Muscle of arm (tissue), 12 donors: ENCODE measurements around the gene LGALSL. TPM values are rescaled to one million over a fixed set of nuclear protein-coding genes. Genes with fewer than 3 reads are reported as not detected.
"Not testable (repeated sequence)": the region's sequence is repeated elsewhere in the genome, so short reads cannot be mapped to it uniquely, and the experiment has no call there.

Source experiments
- DNase-seq: peaks from one replicate; pipeline ENCODE4 v3.0.0-alpha.2; 2013
- polyA plus RNA-seq, 12 donors: library from polyadenylated mRNA; unstranded; fragments of 120-200 nt; gene quantifications; one replicate each; pipeline ENCODE4 v1.2.1, GENCODE V29; 2013; ENCODE audit not compliant: insufficient read length in 12 of 12

The LGALSL gene
- polyA plus RNA-seq, 12 donors = 21.2 to 35.6 (median 25.5) TPM; not detected in 1

DNA sequence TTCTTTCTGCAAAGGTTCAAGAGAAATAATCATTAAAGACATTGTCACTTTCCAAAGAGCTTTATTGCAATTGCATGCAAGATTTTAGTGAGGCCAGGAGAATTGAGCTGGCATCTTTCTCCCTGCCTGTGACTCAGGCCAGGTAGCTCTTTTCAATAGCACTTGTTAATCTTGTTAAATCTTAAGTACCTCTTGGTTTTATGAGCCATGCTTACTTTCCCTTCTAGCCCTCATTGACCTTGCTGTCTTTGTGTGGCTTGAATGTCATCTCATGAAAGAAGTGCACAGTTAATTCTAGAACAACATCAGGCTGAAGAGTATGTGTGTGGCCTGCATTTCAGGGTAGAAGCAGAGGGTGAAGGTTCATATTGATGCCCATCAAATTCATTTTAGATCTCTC, 14.8 kb upstream of the LGALSL start:
- no peak for DNase-seq

GRCh38 chr2:64440843-64441242, 13.1 kb upstream of the LGALSL start:
- DNase-seq = no peak

DNA sequence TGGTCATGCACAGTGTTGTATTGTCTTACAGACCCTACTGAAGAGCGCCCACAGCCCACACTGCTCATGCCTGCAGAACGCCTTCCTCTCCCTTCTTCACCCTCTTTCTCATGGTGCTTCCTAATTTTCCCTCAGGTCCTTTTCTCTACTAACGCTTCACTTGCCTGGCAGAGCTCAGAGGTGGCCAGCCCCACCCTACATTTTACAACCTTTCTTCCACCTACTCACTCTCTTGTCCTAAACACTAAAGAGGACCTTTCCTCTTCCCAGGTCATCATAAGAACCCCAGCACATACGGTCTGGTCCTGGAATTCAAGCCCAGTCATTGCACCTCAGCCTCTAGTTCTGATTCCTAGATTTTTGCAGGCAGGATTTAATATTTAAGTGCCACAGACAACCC, 11.7 kb upstream of the LGALSL start:
- no peak for DNase-seq

DNA sequence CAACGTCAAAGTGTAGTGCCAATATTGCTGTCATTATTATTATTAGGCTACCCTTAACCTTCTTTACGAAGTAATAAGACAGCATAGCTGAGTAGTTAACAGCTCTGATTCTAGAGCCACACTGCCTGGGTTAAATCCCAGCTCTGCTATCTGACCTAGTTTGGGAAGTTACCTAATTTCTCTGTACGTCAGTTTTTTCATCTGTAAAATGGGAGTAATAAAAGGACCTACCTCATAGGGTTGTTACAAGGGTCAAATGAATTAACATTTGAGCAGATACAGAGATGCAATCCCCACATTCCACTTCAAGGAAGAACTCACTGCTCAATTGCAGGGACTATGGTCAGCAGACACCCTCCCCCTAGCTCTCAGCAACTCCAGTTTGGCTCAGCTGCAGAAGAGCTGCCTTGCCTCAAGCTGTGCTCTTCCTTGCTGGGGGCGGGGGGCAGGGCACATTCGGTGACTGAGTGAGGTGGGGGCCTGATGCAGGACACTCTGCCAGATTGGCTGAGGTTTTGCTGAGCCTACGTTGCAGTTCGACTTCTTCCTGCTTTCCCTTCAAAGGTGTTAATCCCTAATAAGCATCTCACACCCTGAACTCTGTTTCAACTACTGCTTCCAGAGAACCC, 11.0 kb upstream of the LGALSL start:
- DNase-seq = no peak

GRCh38 chr2:64445970-64446369, 8.0 kb upstream of the LGALSL start:
- DNase-seq = not testable (repeated sequence)

- DNase-seq = peak; percentile 20
Observed at GRCh38 chr2:64447317-64448040, 6.5 kb upstream of the LGALSL start.

DNA sequence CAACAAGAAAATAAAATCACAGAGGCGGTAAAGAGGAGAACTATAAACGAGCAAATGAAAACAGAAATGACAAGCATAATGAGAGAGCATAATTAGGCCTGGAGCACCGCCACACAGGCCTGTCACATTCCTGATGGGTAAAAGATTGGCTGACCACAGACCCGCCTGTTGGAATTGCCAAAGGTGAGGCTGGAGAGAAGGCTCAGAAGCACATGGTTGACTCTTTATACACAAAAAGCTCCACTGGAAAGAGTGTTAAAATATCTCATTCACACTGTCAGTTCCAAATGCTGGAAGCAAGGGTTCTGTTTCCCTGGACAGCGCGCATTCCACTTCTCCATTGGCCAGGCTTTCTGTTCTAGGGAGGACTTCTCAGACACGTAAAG, 5.9 kb upstream of the LGALSL start:
- no peak for DNase-seq

DNA sequence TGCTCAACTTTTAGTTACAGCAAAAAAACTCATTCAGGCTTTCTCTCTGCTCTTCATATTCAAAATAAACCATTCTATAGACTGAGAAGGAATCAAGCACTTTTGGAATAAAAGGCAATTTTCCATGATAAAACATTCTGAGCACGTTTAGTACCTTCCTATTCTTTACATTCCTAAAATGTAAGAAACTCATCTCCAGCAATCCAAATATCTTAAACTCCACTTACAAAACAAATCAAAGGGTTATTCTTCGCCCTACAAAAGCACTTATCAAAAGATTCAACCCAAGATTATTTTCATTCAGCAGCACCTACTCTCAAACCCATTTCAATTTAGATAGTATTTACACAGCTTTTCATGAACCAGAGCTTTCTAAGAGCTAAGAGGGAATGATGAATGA, 2.9 kb upstream of the LGALSL start:
- DNase-seq = no peak

DNA sequence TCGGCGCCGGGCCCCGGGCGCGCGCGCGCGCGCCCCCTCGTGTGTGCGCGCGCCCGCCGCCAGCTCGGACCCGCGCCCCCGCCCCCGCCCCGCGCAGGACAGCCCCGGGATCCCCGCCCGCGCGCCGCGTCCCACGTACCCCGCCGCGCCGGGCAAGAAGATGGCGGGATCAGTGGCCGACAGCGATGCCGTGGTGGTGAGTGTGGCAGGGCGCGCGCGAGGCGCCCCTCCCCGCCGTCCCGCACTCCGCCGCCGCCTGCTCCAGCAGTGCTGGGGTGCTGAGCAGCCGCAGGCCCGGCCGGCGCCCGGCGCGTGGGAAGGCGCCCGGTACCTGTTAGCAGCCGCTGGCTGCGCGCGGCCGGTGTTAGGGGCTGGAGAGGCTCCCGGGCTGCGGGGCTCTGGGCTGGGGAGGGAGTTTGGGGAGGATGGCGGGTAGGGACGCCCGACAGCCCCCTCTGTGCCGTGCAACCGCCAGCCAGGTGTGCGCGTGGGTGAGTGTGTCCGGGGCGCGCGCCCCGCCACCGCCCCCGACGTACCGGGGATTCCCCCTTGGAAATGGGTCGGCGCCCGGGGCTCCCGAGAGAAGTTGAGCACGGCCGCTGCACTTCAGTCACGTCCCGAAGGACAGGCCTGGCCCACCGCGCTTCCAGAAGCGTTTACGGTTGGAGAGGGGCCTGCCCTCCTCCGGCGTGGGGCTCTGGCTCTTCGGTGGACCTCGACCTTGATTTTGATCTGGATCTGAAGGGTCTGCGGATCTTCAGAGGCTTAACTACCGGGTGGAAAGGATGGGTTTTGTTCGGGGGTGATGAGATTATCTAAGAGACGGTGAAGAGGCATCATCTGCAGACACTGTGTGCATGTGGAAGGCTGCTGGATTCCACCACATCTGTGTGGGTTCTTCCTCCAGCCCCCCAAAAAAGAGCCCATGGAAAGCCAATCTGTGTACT, 697 bp downstream of the LGALSL start:
- DNase-seq = peak; percentile 32

GRCh38 chr2:64455545-64455944, 1.6 kb downstream of the LGALSL start:
- no peak for DNase-seq

DNA sequence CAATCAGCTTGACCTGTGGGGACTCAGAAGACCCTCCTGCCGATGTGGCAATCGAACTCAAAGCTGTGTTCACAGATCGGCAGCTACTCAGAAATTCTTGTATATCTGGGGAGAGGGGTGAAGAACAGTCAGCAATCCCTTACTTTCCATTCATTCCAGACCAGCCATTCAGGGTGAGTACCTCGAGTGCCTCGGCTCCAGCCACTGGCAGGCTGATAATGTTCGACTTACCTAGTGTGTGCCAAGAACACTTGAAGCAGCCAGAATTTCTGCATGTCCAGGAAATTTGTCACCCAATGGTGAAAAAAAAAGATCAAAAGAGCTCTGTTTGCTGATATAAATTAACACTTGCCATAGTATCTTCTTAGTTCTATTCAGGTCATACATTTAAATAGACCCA, 2.3 kb downstream of the LGALSL start:
- no peak for DNase-seq

GRCh38 chr2:64457524-64457923, 3.6 kb downstream of the LGALSL start:
- DNase-seq = no peak

DNA sequence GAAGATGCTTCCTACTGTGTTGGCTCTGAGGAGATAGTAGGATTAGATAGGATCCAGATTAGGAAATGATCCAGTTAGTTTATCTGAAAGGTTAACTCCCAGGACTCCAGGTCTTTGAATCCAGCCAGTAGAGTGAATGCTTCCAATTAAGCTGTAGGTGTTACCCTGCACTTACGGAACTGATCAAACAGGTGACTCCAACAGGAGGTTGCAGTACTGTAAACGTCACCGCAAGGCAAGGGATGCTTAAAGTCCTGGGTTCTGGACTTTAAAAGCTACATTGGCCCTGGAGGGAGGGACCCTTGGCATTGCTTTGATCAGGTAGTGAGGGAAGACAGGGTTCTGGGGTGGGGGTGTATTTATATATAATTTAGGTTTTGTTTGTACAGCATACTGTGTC, 5.6 kb downstream of the LGALSL start:
- DNase-seq = no peak

DNA sequence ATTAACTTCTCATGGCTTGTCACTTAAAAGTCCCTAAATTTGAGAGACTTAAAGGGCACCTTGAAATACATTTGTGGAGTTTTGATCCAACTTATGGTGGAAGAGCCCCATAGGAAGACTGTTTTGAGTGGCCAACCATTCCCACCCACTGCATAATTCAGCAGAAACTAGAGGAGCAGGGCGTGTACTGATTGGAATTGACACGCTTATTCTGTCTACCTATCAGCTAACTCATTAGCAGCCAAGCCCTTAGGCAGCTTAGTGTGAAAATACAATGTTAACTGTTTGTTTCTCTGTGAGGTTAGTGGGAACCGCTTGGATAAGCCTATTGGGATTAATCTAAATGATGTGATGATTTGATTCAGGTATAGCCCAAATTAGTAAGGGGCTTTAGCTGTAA, 6.4 kb downstream of the LGALSL start:
- DNase-seq = no peak

GRCh38 chr2:64461271-64462058, 7.5 kb downstream of the LGALSL start:
- DNase-seq = no peak

- DNase-seq = no peak
Observed at GRCh38 chr2:64462171-64462570, 8.2 kb downstream of the LGALSL start.

DNA sequence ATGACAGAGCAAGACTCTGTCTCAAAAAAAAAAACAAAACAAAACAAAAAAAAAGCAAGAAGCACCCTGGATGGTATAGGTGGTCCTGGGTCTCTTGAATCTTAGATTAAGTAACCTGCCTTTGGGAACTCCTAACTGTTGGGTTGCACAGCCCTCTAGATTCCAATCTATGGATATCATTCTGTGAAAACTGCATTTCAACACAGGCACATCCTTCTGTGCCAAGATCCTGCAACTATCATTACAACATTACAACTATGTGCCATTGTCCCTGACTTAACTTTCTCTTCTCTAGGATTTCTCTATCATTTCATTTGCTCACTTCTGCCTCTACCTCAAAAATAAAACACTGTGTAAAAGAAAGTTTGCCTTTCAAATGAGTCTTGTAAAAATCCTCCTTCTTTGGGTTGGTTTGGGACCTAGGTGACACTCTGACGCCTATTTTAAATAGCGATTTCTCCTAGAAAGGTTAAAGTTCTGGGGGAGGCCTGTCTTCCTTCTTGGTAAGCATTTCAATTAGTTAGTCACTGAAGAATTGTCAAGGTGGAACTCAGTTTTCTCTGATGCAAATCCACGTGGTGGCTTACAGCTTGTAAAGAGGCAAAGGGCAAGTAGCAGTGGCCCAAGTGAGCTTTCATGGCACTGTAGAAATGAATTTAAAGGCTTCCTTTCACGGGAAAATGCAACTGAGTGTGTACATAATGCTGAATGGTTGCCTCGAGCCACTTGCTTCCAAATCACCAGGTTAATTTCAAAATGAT, 9.2 kb downstream of the LGALSL start:
- DNase-seq = no peak

DNA sequence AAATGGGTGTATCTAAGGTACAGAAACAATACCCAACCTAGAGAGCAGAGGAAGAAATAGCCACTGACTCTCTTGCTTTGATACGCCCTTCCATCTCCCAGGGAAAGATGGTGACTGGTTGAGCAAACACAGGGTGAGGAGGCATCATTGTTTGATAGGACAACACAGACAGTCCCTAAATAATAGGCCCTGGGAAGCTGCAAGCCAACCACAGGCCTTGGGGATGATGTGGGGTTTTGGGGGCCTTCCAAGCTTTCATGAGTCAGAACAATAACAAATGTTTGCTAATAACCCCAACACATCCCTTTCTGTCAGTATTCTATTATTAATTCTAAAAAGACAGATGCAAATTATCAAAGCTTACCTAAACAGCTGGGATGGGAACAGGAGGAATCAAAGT, 9.8 kb downstream of the LGALSL start:
- no peak for DNase-seq

- no peak for DNase-seq
Observed at GRCh38 chr2:64466478-64467085, 12.6 kb downstream of the LGALSL start.

DNA sequence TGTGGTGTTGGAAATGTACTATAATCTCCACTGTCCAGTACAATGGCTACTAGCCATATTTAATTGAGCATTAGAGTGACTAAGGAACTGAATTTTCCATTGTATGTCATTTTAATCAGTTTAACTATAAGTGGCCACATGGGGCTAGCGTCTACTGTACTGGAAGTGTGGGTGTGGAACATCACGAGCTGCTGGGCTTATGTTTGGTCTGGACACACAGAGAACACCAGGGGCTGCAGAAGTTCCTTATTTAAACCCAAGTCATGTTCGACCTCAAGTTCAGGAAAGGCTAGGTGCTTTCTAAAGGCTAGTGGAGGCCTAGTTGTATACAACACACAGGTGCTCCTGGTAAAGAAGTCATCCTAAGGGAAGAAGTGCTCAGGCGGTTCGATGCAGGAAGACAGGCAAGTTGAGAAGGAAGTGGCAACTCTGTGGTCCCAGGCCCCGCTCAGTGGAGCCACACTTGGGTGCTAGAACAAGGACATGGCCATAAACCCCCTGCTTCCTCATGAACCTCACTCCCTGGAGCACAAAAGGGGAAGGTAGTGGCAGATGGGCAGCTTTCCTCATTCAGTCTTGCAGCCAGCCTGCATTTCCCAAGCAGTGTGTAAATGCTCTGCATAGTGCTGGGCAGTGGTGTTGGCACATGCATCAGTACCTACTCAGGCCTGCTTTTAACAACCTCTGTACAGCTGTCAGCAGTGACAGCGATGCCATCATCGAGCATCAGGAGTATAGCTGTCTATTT, 13.3 kb downstream of the LGALSL start:
- no peak for DNase-seq
